GM18868 (cell line): ENCODE data around the gene ZFHX3.

ENCODE experiments used
- ATAC-seq: cut with Tn5 transposase; IDR thresholded peaks from one replicate; pipeline ENCODE4 v1.9.1; 2021; ENCODE audit warnings: mild to moderate bottlenecking, moderate library complexity; ENCODE audit not compliant: unreplicated experiment

Gene ZFHX3

DNA sequence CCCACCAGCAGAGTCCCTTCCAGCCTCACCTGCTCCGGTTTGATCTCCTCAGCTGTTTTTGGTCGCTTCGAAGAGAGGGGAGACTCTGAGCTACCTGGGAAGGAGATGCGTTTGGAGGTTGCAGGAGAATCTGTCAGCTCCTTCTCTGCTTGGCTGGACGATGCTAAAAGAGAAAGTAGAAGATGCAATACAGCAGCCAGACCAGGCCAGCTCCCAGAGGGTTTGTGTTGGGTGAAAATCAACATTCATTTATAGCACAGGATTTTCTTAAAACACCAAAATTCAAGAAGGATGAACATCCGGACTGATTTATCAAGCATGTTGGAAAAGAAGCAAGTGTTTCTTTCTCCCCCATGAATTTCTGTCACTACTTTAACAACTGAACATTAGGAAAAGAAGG, 236.1 kb downstream of the ZFHX3 start:
- ATAC-seq: no peak

DNA sequence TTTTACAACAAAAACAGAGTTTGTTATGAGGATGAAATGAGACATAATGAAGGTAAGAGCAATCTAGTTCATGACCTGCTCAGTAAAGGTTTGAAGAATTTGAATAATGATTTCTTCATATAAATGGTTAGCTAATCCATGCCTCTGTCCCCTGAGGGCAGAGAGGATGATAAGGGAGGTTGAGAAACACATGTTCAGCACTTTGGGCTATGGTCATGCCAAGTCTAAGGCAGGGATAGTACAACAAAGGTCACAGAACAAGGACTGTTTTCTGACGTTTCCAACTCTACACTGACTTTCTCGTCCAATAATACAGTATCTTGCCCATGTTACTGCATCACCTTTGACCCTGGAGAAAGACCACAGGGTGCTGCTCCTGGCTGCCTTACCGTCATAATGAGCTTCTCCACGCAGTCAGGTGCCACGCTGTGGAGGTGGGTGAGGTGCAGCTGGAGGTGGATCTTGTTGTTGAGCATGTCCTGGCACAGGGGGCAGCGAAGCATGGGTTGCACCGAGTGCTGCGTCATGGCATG, 236.7 kb downstream of the ZFHX3 start:
- no peak for ATAC-seq

GRCh38 chr16:72810480-72810879, 237.4 kb downstream of the ZFHX3 start:
- no peak for ATAC-seq

DNA sequence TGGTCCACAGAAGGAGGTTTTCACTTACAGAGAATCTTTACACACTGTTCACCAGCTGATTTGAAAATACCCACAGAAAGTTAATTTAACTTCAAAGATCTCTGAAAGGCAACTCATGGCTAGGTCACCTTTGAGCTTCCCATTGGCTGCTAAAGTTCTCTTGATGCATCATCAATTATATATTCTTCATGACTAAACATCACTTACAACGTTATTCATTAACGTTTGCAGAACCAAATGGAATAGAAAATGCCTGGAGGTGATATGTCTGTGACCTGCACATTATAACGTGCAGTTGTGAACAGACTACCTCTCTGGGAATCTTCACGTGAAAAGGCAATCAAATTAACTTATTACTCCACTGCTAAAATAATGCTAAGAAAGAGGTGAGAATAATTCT, 238.5 kb downstream of the ZFHX3 start:
- ATAC-seq: no peak

DNA sequence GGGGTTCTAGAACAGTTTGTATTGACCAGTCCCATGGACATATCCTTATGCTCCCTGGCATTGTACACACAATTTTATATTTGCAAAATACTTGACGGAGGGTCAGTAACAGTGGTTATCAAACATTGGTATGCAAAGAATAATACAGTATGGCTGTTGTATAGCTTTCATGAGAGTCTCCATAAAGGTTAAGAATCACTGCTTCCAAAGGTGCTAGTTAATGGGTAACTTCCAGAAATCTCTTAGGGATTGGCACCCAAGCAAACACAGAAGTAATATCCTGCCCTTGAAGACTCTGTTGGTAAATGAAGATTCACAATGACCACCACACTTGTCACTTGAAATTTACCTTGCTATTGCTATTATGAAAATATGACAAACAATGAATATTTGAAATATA, 239.2 kb downstream of the ZFHX3 start:
- no peak for ATAC-seq

DNA sequence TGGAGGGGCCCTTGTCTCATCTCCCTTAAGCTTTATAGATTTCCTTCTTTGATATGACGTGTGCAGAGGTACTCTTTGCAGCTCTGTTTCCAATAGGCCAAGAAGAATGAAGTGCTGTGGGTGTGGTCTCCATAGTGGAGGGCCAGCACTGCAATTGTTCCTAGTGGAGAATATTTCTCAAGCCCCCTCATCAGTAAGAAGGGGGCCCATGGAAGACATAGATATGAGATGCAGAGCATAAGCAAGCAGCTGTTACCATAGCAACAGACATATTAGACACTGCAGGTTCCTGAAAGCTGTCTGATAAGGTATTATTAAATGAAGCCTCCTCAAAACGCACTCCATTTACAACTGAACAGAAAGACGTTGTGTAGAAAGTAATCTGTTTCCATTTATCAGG, 240.7 kb downstream of the ZFHX3 start:
- no peak for ATAC-seq

DNA sequence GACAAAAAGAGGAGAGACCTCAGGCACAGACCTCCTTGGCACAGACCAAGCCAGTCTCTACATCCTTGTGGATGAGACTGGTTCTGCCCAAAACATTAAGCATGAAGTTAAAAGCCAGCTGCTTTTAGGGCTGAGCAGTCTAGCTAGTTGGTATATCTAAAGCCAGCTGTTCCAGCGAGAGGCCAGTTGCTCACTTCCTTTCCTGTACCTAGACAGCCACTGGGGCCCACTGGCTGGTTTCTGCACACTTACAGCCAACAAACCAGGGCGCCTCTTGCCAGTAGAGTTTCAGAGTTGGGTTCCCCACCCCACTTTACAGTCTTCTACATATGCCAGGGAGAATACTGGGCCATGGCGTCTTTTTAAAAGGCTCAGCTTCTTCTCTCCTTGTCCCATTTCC, 242.4 kb downstream of the ZFHX3 start:
- no peak for ATAC-seq

- no peak for ATAC-seq
These were observed 247.3 kb downstream of the ZFHX3 start for GRCh38 chr16:72800524-72801161.

GRCh38 chr16:72798264-72798663, 249.7 kb downstream of the ZFHX3 start:
- ATAC-seq: no peak

DNA sequence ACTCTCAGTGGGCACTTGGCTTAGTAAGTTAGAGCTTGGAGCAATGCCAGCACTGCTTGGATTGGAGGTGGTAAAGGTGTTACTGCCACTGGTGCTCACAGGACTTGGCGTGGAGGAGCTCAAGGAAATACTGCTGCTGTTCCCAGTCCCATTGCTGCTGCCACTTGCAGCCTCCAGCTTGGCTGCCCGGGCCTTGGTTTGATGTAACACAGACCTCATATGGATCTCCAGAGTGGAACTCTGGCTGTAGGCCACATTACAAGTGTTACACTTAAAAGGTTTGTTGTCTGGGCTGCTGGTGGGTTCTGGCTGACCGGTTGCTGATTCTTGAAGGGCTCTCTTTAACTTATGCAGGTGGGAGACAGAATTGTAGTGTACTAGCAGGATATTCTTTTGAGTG, 250.3 kb downstream of the ZFHX3 start:
- no peak for ATAC-seq

DNA sequence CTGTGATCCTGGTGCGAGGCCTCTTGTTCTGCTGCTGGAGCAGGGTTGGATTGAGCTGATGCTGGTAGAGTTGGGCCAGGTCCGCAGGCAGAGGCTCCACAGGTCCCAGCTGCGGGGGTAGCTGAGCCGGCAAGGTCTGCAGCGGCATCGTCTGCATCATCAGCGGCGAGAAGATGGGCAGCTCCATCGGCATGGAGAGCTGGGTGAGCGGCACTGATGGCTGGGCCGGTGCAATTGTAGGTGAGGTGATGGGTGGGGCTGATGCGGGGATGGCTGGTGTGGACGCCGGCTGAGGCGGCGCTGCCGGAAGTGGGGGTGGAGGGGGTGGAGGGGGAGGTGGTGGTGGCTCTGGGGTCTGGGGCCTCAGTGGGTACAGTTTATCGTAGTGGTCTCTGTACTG, 251.7 kb downstream of the ZFHX3 start:
- no peak for ATAC-seq

GRCh38 chr16:72794986-72795385, 252.9 kb downstream of the ZFHX3 start:
- ATAC-seq: no peak

DNA sequence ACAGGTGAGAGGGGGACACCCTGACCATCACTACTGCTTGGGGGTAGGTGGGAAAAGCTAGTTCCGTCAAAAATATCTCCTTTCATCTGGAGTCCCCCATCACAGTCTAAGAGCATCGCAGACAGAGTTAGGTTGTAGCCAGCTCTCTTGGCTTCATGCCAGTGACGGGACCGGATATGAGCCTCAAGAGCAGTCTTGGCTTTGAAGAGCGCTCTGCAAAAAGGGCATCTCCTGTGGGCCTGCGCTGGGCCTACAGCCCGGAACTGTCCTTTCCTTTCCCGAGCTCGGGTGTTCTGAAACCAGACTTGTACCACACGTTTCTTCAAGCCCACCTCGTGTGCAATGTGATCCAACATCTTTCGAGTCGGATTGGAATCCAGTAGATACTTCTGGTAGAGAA, 253.6 kb downstream of the ZFHX3 start:
- no peak for ATAC-seq

DNA sequence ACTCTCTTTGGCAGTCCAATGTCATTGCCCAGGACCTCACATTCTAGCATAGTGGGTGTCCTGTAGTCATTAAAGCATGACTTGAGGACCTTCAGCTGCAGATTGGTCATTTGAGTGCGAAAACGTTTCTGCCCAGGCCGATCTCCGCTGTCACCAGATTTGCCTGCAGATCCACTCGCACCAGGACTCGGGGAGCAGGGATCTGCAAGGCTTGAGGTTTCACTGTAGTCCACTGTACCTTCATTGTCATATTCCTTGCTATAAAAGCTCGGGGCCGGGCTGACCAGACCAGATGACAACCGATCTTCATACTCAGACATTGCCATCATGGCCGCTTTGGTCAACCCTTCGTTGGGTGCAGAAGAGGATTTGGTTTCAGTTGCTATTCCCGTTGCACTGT, 254.2 kb downstream of the ZFHX3 start:
- no peak for ATAC-seq

DNA sequence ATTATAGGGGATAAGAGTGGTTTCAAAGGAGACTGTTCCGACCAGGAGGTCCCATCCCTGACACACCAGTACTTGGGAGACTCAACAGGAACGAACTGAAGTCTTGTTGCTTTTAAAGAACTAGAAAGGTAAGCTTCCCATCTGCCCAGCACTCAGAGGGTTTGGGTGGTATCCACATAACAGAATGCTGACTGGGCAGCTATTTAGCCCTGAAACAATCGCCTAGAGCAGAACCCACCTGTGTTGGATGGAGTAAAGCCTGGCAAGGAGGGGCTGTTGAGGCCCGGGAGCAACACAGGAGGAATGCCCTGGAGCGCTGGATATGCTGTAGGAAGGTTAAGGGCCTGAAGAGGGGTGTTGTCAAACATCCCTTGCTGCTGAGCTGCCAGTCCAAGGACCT, 254.9 kb downstream of the ZFHX3 start:
- no peak for ATAC-seq

GRCh38 chr16:72791786-72792185, 256.1 kb downstream of the ZFHX3 start:
- ATAC-seq: no peak

DNA sequence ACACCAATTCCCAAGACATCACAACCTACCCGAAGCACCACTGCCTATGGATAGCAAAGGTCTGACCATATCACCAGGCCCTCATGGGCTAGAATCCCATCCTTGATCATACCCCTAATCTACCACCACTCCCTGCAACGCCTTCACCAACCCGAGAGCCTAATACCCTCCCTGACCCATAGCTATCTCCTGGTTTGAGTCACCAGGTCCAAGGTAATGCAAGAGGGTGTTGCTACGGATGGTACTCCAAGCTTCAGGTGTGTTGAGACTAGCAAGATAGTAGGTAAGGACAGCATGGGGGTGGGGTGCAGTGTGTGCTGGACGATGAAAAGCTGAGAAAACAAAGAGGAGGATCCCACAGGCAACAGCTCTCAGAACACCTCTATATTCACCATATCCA, 258.0 kb downstream of the ZFHX3 start:
- no peak for ATAC-seq

GRCh38 chr16:72789465-72789864, 258.5 kb downstream of the ZFHX3 start:
- ATAC-seq: no peak

DNA sequence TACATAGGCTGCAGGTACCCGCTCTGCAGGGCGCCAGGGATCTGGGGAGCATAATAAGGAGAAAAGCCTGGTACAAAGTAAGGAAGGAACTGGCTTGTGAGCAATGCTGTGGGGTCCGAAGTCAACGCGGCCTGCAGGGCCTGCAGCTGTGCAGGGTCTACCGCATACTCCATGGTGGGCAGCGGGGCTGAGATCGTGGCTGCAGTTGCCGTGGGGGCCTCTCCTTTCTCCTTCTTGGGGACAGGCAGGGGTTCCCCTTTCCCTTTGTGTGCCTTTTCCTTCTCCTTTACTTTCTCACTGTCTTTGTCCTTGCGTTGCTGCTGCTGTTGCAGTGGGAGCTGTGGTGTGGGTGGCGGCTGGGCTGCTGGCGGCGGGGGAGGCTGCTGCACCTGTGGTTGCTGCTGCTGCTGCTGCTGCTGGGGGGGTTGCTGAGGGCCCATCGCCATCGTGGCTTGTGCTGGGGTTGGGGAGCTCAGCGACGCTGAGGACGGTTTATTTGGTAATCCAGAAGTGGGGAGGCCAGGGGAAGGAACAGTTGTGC, 259.6 kb downstream of the ZFHX3 start:
- no peak for ATAC-seq

DNA sequence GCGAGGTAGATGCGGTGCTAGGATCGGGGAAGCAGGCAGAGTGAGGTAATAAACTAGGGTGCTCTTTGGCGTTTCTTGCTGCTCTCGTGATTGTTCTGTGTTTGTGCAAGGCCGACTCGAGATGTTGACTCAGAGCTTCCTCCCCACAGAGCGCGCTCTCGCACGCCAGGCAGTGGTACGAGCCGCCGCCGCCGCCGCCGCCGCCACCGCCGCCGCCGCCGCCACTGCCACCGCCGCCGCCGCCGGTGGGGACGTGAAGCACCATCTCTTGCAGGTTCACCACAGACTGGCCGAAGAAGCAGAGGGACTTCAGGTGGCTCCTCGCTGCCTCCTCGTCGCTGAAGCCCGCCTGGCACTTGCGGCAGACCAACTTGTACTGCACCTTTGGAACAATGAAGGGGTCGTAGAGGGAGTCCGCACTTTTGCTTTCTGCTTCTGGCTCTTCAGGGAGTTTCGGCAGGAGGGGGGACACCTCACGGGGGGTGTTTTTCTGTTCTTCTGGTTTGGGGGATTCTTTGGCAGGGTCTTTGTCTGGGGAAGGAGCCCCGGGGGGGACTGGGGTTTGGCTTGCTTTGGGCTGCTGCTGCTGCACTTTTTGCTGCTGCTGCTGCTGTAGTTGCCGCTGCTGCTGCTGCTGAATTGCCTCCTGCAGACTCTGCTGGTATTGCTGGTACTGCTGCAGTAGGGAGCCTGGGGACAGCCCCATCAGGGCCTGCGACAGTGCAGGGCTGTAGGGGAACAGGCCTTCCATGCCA, 260.2 kb downstream of the ZFHX3 start:
- ATAC-seq: peak; percentile 92

GRCh38 chr16:72787130-72787513, 260.8 kb downstream of the ZFHX3 start:
- ATAC-seq: peak; percentile 8

DNA sequence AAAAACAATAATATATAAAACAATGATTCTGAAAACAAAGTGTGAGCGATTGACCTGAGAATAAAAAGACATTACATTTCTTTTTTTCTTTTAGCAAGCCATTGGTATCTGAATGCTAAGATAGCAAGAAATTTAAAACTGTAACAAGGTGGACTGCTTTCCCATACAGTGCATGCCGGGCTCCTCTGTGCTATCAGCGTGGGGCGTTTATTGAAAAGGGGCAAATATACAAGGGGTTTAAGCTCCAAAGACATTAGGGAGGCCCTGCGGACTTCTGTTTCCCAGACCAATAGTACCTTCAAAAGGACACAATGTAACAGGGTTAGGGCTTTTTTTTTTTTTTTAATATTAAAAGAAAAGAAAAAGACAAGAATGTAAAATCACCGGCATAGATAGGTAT, 261.3 kb downstream of the ZFHX3 start:
- ATAC-seq: no peak
